Forelimb muscle (tissue), 1 donor: ENCODE results near the gene AGBL4. TPM values are rescaled to one million over a fixed set of nuclear protein-coding genes. Genes with fewer than 3 reads are reported as not detected.
"Not testable (repeated sequence)": the region's sequence is repeated elsewhere in the genome, so short reads cannot be mapped to it uniquely, and the experiment has no call there.

Experiments used
- DNase-seq: peaks from one replicate; pipeline ENCODE4 v3.0.0-alpha.2; 2013; ENCODE audit warnings: low read depth
- polyA plus RNA-seq: library from polyadenylated mRNA; unstranded; fragments of 120-200 nt; gene quantifications from one replicate; pipeline ENCODE4 v1.2.1, GENCODE V29; 2013; ENCODE audit not compliant: insufficient read length

The AGBL4 gene
- polyA plus RNA-seq, 1 donor = 0.15 TPM

DNA sequence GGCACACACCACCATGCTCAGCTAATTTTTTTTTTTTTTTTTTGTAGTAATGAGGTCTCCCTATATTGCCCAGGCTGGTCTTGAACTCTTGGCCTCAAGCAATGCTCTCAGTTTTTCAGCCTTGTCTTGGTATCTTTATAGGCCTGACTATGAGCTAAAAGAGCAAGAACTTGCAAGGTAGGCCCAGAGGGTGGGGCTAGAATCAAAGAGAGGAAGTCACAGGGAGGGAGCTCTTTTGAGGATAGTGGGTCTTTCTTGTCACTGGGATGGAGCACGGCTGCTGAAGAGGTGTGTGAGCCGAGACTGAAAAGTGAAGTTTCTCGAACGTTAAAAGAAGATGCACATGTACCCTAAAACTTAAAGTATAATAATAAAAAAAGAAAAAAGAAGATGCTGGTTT, 987.1 kb downstream of the AGBL4 start:
- DNase-seq = no peak

DNA sequence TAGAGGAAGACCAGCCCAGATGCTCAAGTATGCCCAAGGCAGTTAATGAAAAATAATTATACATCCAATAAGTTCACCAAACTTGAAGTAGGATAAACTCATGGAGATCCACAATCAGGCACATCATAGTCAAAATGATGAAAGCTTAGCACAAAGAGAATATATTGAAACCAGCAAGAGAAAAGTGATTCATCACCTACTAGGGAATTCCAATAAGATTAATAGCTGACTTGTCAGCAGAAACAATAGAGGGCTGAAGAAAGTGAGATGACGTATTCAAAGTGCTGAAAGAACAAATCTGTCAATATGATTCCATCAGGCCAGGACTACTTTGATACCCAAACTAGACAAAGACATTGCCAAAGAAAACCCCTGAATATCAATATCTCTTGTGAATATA, 995.4 kb downstream of the AGBL4 start:
- no peak for DNase-seq

DNA sequence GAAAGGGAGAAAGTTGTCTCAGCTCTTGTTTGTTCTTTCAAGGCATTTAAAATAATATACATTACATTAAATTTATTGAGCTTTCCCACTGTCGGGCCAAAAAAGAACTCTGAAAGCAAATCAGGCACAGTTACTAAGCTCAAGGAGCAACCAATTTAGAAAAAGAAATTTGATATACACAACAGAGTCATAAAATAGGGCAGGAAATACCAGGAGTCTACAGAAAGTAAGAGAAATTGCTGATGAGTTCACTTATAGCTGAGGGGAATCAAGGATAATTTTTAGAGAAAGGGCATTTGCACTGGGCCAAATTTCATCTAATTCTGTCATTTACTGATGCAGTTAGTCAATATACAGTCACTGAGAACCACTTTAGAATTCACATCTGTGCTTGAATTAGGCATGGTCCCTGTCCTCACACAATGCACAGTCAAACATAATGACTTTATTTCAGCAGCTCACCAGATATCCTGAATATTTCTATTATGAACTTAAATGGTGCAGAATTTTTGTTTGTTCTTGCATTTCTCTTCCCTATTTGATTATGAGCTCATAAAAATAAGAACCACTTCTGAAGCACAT, 997.4 kb downstream of the AGBL4 start:
- DNase-seq = no peak

DNA sequence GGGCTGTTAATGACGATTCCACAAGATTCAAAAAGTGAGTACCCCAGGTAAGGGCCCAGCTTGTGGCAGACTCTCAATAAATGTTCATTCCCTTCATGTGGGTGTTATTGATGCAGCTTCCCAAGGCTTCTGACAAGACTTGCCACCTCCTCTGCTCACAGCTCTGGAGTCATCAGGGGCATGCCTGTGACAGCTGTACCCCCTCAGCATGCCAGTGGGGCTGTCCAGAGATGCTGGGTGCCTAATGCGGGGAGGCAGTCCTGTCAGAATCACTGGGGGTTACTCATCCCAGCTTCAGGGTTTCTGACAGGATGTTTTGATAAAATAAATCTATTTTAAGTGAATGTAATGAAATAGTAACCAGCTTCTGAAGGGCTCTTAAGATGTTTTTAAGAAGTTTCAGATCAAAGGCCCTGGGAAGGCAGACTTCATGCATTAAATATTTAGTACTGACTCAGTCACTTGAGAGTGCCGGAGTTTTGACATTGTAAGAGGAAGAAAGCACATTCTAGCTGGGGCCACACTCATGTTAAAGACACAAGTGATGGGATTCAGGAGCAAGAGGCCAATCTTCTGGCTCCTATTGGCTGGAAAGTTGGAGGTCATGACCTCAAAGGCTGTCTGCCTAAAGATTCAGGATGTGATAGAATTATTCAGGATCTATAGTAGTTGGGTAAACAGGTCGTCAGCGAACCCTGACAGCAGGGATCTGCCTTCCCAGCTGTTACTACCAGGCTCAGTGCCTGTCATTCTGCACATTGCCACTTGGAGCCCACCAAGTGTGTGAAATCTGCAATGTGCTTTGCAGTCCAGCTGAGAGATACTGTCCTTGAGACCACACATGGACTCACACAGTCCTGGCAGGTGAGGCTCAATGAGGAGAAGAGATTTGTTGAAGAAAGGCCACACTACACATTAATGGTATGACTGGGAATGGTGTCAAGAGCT, 1007.5 kb downstream of the AGBL4 start:
- no peak for DNase-seq

DNA sequence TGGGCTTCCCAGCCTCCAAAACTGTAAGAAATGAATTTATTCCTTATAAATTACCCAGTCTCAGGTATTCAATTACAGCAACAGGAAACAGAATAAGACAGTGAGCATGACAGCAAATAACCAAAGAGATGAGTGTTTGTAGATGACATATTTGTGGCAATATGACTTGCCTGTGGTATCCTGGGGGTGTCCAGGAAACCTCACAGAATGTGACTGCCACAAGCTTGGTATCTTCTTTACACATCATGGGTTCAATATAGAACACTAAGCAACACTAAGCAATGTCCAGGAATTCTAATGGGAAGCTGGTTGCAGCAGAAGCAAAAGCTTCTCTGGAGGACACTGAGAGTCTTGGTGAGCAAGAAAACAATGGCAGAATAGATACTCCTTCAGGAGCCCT, 1010.7 kb downstream of the AGBL4 start:
- DNase-seq = no peak

DNA sequence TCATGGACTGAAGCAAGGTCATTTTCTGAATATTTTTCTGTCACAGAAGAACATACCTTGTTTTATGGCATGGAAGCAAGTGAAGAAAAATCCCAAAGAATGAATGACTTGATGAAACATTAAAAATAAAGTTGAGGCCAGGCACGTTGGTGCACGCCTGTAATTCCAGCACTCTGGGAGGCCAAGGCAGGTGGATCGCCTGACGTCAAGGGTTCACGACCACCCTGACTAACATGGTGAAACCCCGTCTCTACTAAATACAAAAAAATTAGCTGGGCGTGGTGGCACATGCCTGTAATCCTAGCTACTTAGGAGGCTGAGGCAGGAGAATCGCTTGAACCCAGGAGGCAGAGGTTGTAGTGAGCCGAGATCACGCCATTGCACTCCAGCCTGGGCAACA, 1020.8 kb downstream of the AGBL4 start:
- DNase-seq = not testable (repeated sequence)

DNA sequence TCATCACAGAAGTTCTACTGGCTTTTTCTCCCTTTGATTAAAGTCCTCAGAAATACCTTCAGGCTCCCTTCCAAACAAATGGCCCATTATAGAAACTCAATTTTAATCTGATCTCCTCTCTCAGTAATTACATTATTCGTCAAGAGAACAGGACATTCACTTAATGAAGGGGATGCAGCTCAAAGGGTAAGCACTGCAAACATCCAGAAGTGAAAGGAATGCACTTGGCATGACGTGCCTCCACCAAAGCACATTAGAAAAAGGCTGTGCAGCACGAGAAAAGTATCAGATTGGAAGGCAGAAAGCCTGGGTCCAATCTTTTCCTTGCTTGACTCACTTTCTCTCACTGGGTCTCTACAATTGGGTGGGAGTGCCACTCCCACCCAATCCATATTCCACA, 1024.4 kb downstream of the AGBL4 start:
- no peak for DNase-seq

DNA sequence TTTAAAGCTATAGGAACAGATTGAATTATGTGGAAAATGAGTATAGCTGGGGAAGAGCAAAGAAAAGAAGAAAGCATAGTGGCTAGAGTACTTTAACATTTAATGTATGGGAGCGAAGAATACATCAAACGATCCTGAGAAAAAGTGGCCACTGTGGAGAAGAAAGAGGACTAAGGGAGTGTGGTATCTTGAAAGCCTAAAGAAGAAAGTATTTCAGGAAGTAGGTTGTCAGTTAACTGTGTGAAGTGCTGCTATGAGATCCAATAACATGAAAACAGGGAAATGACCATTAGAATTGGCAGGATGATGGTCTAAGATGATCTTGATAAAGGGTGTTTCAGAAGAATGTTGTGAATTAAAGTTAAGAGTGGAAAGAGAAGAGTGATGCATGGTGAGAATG, 1027.4 kb downstream of the AGBL4 start:
- DNase-seq = no peak

DNA sequence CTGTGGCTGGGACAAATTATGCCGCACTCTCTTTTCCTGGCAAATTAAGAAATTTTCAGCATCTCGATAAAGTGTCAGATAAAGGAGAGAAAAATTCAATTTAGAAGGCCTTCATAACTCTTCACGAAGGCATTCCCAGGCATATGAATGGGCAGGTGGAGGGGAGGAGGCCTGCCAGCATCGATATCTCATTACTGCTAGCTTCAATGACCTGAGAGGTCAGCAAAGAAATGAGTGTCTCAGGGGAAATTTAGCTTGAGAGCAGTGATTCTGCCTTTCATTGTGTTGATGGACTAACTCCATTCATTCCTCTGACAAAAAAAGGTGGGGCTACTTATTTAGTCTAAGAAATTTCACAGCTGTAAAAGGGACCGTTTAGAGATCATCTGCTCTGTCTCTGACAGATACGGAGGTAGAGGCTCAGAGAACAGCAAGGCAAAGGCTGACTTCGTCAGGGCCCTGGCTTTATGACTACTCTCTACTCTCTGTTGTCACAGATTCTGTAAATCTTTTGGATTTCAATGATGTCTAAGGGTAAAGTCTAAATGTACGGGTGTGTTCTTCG, 1035.0 kb downstream of the AGBL4 start:
- DNase-seq = no peak

DNA sequence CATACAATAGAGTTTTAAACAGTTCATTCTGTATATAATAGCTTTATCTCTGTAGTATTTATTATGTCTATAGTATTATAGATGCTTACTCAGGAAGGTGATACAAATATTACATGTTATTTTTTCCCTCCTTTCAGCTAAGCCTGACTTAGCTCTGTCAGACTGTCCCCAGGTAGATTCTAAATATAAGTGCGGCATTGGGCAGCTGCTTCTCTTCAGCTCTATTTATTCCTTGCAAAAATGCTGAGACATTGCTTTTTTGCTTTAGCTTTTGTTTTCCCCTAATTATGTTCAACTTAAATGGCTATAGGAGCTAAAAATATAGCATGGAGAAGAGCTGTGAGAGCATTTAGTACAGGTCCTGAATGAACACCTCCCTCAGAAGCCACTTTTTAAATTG, 1043.8 kb downstream of the AGBL4 start:
- DNase-seq = no peak

DNA sequence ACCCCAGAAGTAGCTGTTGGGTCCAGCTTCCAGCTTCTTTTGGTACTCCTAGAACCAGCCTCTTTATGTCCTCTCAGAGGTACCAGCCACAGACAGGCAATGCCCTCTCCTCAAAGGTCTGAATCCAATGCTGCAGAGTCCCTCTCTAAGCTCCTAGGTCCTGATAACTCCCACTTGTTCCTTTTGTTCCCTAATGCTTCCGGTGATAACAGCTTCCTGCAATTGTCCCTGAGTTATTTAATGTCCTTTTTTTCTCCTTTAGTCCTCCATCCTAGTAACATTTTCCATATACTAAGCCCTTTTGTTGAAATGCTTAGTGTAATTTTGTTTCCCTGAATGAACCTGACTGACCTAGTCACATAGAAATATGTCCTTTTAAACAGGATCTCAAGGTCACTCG, 1045.3 kb downstream of the AGBL4 start:
- DNase-seq = no peak

DNA sequence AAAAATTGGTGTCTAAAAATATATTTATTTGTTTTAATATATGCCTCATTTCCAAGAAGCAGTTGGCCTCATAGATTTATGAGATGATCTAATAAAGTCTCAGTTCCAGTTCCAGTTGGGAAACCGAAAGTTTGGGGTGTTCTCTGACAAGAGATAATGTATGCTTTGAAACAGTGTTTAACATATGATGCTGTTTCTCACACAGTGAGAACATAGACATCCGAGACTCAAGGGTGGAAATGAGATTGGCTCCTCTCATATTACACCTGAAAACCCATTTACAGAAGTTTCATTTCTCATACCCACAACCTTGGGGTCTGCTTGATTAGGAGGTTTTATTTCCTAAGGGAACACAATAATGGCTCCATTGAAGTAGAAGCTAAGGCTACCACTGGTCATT, 1046.5 kb downstream of the AGBL4 start:
- no peak for DNase-seq

DNA sequence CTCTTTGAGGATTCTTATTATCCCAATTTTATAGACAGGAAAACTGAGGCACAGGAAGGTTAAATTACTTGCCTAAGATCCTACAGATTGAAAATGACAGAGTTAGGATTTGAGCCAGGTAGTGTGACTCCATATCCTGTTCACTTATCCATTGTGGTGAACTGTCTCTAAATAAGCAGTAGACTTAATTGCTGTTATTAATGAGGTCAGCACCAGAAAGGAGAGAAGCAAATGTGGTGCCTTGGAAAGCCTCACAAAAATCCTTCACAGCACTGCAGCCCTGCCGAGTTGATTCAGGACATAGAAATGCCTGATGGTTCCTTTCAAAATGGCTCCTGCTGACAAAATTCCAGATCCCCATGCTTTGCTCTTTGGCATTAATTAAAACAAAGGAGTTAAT, 1053.8 kb downstream of the AGBL4 start:
- no peak for DNase-seq

DNA sequence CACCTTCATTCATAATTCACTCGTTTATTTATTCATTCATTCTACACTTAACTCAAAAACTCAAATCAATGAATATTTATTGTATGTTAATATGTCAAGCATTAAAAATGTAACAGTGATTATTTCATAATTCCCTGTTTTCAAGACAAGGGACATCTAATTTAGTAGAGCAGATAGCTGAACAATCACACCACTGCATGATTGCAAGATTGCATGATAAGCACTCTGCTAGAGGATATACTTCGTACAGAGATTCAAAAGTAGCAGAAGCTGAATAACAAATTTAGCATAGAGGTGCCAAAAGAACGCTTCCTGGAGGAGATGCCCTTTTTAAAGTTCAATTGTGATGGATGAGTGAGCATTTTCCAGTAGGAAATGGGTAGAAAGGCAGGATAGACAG, 1056.4 kb downstream of the AGBL4 start:
- DNase-seq = no peak

DNA sequence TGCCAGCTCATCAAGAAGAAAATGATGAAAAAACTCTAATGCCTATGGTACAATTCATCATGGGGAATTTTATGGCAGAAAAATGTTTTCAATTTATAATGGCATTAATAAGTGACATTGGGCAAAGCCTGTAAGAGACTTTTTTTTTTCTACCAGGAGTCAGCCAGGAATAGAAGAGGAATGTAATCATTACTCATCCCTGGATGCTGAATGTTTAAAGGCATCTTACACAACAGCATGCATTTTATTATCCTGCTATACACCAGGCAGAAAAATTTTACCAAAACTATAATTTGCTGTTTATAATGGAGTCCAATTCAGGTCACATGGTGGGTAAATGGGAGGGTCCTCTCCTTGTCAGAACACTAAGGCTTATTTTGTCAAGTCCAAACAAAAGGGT, 1057.2 kb downstream of the AGBL4 start:
- no peak for DNase-seq

DNA sequence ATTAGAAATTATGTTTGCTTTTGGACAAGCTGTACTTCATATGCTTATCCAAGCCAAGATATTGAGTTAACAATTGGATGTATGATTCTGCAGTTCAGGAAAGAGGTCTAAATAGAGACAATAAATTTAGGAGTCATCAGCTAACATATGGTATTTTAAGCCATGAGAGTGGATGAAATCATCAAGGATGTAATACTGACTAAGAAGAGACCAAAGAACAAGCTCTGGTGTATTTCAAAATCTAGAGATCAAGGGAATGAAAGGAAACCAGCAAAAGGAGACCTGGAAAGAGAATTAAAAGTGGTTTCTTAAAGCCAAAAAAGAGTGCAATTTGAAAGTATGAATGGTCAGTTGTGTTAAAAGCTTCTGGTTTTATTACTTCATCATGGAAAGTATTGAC, 1063.4 kb downstream of the AGBL4 start:
- DNase-seq = no peak

DNA sequence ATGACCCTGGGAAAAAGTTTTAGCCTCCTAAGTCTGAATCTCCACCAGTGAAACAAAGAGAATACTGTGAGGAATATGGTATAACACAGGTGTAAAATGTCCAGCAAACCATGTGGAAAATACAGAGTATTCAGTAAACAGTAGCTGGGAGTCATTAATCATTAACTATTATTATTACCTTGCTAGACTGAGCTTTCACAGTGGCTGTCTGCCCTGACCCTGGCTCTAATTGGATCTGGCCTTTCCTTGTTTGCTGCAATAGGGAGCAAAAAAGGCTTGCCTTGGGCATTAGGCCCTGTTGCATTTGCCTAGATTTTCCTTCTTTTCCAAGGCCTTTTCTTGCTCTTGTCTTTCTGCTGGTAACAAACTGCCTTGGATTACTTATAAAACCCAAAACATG, 1068.0 kb downstream of the AGBL4 start:
- DNase-seq = no peak

DNA sequence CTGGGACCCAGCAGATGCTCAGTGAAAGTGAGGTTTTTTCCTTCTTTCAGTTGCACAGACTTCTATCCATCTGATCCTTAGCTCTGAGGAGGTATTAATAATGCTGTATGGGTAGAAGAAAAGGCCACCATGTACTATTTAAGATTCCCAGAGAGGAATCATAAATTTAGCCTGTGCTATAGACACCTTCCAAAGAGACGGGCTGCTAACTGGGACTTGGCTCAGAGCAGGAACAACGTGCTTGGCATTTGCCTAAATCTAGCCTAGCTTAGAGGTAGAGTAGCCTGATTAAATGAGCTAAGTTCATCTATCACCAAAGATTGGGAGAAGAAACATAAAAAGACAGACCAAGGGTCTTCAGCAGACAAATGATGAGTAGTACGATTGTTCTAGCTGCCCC, 1070.1 kb downstream of the AGBL4 start:
- DNase-seq = no peak

DNA sequence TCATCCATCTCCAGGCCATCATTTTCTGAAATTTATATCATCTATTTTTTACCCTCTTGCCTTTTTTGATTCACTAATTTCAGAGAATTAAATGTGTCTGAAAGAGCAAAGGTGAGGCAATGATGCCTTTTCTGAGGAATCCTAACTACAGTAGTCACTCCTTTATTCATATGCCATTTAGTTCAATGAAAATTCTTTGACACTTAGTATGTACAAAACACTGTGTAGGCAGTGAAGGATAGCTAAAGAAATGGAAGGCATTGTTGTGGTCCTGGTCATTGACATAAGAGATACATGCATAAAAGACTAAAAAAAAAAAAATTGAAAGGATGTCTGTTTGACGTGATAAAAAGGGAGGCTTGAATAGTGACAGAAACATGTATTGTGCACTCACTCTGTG, 1075.2 kb downstream of the AGBL4 start:
- no peak for DNase-seq

DNA sequence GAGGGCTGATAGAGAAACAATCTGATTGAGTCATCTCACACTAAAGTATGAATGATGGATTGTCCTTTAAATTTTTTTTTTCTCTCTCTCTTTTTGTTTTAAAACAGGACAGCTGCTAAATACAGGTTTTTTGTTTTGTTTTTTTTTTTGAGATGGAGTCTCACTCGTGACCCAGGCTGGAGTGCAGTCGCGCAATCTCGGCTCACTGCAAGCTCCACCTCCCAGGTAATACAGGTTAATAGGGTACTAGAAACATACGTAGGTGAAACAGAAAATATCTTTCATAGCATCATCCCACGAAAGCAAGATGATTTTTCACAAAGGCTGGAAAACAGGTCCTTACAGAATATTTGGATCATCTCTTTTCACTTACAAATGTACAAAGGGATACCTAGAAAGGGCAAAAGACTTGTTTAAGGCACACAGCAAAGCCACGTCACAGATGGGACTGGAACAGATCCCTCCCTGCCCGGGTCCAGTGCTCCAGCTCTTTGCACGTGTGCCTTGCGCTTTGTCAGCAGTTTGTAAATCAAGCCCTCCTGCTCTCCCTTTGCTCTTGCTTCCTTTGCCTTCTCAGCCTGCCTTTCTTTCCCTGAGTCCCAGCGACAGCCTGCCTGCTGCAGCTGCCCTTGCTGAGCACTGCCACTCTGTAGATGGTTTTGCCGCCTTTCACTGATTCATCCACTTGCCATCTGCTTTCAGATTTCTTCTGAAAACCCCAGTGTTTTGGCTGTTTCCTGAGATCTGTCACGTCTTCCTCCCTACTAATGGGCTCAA, 1075.8 kb downstream of the AGBL4 start:
- DNase-seq = no peak

DNA sequence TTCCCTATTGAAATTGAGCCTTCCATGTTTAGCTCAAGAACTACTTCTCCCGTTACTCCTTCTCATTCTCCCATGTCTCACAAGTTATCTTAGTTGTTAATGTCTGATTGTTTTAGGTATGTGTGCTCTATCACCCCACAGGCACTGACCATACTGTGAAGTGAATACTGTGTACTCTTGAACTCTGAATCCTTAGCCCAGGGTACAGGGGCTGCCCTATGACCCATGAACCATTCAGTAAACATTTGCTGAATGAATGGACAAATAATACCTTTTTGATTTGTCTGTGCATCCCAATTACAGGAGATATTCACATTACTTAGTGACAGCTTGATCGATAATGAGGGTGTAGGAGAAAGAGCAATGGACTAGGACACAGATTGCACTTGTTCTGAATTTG, 1077.7 kb downstream of the AGBL4 start:
- no peak for DNase-seq

DNA sequence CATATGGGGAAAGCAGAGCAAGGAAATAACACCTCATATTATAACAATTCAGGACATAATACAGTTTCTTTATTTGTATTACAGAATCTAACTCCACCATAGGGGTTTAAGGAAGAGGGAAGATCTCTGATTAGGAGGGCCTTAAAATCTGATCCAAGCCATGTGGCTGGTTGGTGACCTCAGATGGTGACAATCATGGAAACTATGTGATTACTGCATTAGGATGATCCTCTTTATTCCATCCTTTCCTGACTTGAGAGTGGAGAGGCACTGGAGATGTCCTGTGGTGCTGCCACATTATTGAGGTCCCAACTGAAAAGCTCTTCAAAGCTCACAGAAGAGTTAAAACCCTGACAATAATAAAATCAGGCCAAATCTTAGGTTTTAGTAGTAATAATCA, 1078.9 kb downstream of the AGBL4 start:
- DNase-seq = no peak
